BLaER1 (cell line): ENCODE measurements around the gene PRR15L.
"Not testable (repeated sequence)": the region's sequence is repeated elsewhere in the genome, so short reads cannot be mapped to it uniquely, and the experiment has no call there.

Experiments used
- H3K27ac ChIP-seq: shearing (Covaris generic); formaldehyde crosslinking; 2 replicates; pipeline ENCODE4 v1.8.1; 2022
- H3K27me3 ChIP-seq: shearing (Covaris generic); formaldehyde crosslinking; 2 replicates; pipeline ENCODE4 v1.8.1; 2022
- H3K36me3 ChIP-seq: shearing (Covaris generic); formaldehyde crosslinking; 2 replicates; pipeline ENCODE4 v1.8.1; 2022
- H3K4me1 ChIP-seq: shearing (Covaris generic); formaldehyde crosslinking; 2 replicates; pipeline ENCODE4 v1.8.1; 2022
- H3K4me2 ChIP-seq: shearing (Covaris generic); formaldehyde crosslinking; 2 replicates; pipeline ENCODE4 v1.8.1; 2022
- H3K4me3 ChIP-seq: shearing (Covaris generic); formaldehyde crosslinking; 2 replicates; pipeline ENCODE4 v1.8.1; 2022
- H3K9ac ChIP-seq: shearing (Covaris generic); formaldehyde crosslinking; 2 replicates; pipeline ENCODE4 v1.8.1; 2022
- H3K9me3 ChIP-seq: shearing (Covaris generic); formaldehyde crosslinking; 2 replicates; pipeline ENCODE4 v1.8.1; 2022
- H4K20me1 ChIP-seq: shearing (Covaris generic); formaldehyde crosslinking; 2 replicates; pipeline ENCODE4 v1.8.1; 2022
- Cebpa-rat ChIP-seq: shearing (Covaris generic); IDR thresholded peaks from 2 replicates; pipeline ENCODE4 v1.8.1; 2022

The PRR15L gene

DNA sequence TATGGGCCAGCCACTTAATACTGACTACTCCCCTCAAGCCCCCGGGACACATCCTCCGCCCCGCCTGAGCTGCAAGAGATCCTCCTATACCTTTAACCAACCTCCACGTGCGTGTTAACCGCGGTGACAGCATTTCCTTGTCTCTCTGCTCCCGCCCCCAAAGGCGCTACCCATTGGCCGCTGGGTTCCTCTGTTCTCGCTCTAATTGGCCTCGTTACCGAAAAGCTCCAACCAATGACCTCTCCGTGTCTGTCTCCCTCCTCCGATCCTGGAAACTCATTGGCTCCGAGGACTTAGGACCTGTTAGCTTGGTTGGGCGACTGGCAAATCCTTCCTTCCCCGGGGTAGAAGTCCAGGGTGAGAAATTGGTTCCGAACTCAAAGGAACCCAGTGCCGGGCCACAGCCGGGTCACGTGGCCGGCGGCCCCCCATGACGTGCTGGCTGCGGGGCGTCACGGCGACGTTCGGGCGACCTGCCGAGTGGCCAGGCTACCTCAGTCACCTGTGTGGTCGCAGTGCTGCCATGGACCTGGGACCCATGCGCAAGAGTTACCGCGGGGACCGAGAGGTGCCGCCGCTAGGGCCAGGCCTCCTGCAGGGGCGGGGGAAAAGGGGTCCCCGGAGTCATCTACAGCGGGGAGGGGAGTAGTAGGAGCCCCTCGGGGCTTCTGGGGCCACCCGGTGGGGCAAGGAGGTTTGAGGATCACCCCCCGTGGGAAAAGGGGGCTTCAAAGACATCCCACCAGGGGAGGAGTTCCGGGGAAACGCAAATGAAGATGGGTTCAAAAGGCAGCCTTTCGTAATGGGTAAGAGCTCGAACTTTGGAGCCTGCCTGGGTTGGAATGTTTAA, 16.2 kb downstream of the PRR15L start, which contains the start of gene PNPO:
Gene PNPO, plus strand, starts transcription at position 326 of the 850 bp plus-strand sequence. Its CDS starts 105 bp downstream, at position 431.
- Histone ChIP-seq H3K4me2 (peak within 1 kb of the TSS; percentile 94), H3K27ac (peak within 1 kb of the TSS; percentile 75), H3K4me1 (peaks cover 64% of the 10 kb centered on the region)

GRCh38 chr17:47937941-47938340, 19.7 kb downstream of the PRR15L start:
- Histone ChIP-seq H3K27me3 (no peaks in the 10 kb centered on the region), H4K20me1 (no peaks in the 10 kb centered on the region), H3K27ac (no peak overlapping the region), H3K36me3 (peaks cover 4% of the 10 kb centered on the region; the same call in 1 of the 2 replicates), H3K4me2 (no peak overlapping the region), H3K4me3 (no peak overlapping the region), H3K9ac (no peak overlapping the region), H3K9me3 (no peaks in the 10 kb centered on the region), H3K4me1 (peaks cover 56% of the 10 kb centered on the region)
- TF ChIP-seq Cebpa-rat = no peak

More for the DNA sequence above, 16.2 kb downstream of the PRR15L start, which contains the start of gene PNPO:
- H3K4me3 ChIP-seq = peak within 1 kb of the TSS; percentile 82
- TF ChIP-seq Cebpa-rat = no peak
- peaks cover 33% of the 10 kb centered on the region for H3K36me3 ChIP-seq
- H4K20me1 ChIP-seq = no peaks in the 10 kb centered on the region
- H3K9me3 ChIP-seq = no peaks in the 10 kb centered on the region
- H3K27me3 ChIP-seq = no peaks in the 10 kb centered on the region
- H3K9ac ChIP-seq = peak within 1 kb of the TSS; percentile 80

DNA sequence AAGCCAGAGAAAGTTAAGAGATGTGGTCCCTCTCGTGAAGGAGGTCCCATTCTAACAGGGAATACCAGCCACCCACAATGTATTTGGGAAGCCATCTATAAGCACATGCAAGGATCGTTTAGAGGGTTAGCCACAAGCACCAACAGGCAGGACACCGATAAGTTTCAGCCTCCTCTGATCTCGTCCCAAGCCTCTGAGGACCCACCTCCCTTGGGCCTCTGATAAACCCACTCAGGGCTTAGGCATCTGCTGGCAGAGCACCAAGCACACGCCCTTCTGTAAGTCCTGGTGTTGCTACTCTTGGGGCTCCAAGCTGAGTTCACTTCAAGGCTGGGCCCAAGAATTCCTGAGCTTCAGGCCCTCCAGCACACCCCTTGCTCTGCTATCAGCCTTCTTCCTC, 21.7 kb downstream of the PRR15L start:
- H3K4me3 ChIP-seq = no peak overlapping the region
- no peak overlapping the region for H3K9ac ChIP-seq
- H3K27ac ChIP-seq = no peak overlapping the region
- H3K36me3 ChIP-seq = peaks cover 12% of the 10 kb centered on the region
- H3K9me3 ChIP-seq = no peaks in the 10 kb centered on the region
- H3K27me3 ChIP-seq = no peaks in the 10 kb centered on the region
- no peaks in the 10 kb centered on the region for H4K20me1 ChIP-seq
- no peak for TF ChIP-seq Cebpa-rat
- H3K4me2 ChIP-seq = peak overlapping the region; percentile 52
- H3K4me1 ChIP-seq = peaks cover 47% of the 10 kb centered on the region

GRCh38 chr17:47935468-47935867, 22.2 kb downstream of the PRR15L start:
- not testable (repeated sequence) for H3K9me3 ChIP-seq, H4K20me1 ChIP-seq, H3K9ac ChIP-seq, H3K27ac ChIP-seq, H3K27me3 ChIP-seq, H3K4me3 ChIP-seq
- Histone ChIP-seq H3K4me2 (peak overlapping the region; percentile 52), H3K4me1 (peaks cover 42% of the 10 kb centered on the region), H3K36me3 (peaks cover 17% of the 10 kb centered on the region)

DNA sequence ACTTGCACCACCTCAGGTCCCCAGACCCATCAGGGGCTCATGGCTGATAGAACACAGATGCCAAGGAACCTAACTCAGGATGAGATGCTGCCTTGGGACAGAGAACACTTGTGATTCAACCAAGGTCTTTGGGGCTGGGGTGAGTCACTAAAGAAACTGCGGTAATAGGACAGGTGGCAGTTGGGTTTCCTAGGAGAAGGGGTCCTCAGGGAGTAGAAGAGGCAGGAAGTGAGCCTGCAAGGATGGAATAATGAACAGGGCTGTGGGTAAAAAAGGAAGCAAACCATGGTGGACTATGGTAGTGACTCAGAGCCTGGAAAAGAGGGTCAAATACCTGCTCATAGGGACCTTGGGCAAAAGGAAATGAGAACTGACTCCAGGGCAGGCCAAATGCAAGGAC, 22.8 kb downstream of the PRR15L start:
- Histone ChIP-seq H3K27ac (no peak overlapping the region; the same call in 1 of the 2 replicates), H3K4me3 (no peak overlapping the region), H3K36me3 (peaks cover 23% of the 10 kb centered on the region), H4K20me1 (no peaks in the 10 kb centered on the region), H3K9ac (no peak overlapping the region), H3K4me1 (peaks cover 39% of the 10 kb centered on the region), H3K9me3 (no peaks in the 10 kb centered on the region), H3K4me2 (peak overlapping the region; percentile 52), H3K27me3 (no peaks in the 10 kb centered on the region)
- no peak for TF ChIP-seq Cebpa-rat

- no peaks in the 10 kb centered on the region for H3K27me3 ChIP-seq
- H3K9ac ChIP-seq = no peak overlapping the region
- H3K36me3 ChIP-seq = peaks cover 53% of the 10 kb centered on the region
- no peak overlapping the region for H3K27ac ChIP-seq
- H3K9me3 ChIP-seq = no peaks in the 10 kb centered on the region
- no peak for TF ChIP-seq Cebpa-rat
- peaks cover 33% of the 10 kb centered on the region for H3K4me1 ChIP-seq
- H4K20me1 ChIP-seq = no peaks in the 10 kb centered on the region
- H3K4me2 ChIP-seq = 0 out of 2 replicates have a peak overlapping the region, but pooled peaks have one; percentile 0
- no peak overlapping the region for H3K4me3 ChIP-seq
Observed at GRCh38 chr17:47931848-47932247, 25.8 kb downstream of the PRR15L start.

DNA sequence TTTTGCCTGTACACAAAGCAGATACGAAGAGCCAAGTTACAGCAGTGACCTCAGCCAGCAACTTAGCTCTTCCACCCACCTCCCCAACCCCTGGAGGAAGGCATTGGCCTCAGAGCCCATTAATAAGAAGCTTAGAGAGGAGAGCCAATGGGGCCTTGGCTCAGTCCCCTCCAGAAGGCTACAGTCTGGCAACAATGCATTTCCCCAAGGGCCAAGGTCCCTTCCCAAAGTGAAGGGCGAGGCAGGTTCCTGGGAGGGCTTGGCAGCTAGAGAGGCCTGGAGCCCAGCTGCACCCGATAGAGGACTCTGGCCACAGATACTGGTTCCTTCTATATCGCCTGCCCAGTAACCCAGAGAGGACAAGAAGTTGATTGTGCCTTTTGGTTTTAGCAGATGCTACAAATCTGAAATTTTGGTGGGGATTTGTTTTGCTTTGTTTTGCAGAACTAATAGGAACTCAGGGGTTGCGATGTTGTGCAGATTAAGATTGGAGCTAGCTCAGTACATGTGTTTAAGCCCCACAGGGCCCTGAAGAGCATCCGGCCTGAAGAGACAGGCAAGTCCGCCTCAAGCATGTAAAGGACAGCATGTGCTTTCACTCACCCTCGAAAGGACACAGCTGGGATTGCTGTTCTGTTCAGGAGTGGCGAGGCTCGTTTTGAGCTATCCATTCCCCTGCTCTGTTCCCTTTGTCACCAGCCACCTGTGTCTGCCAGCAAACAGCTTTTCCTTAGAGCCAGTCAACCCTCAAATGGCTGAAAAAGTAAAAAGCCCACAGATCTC, 28.3 kb downstream of the PRR15L start:
- Histone ChIP-seq H3K27ac (no peak overlapping the region), H3K36me3 (peaks cover 77% of the 10 kb centered on the region), H3K4me2 (no peak overlapping the region), H3K4me3 (no peak overlapping the region), H3K9ac (no peak overlapping the region), H3K9me3 (no peaks in the 10 kb centered on the region), H3K27me3 (no peaks in the 10 kb centered on the region), H4K20me1 (no peaks in the 10 kb centered on the region), H3K4me1 (peaks cover 9% of the 10 kb centered on the region)
- TF ChIP-seq Cebpa-rat = no peak

DNA sequence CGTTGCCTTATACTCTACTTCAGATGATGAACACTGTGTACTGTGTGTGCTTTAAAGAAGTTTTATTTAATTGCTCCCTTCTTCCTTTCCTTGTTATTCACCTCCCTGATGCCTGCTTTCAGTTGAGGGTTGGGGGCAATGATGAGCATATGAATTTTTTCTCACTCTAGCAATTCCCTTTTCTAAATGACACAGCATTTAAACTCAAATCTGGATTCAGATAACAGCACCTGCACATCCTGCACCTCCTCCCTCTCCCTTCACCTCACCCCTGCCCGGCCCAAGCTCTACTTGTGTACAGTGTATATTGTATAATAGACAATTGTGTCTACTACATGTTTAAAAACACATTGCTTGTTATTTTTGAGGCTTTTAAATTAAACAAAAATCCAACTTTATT, 29.3 kb downstream of the PRR15L start:
- Histone ChIP-seq H3K4me2 (no peak overlapping the region), H3K27me3 (no peaks in the 10 kb centered on the region), H3K9me3 (no peaks in the 10 kb centered on the region), H3K4me3 (no peak overlapping the region), H4K20me1 (no peaks in the 10 kb centered on the region), H3K4me1 (peaks cover 6% of the 10 kb centered on the region; the same call in 1 of the 2 replicates), H3K36me3 (peaks cover 87% of the 10 kb centered on the region), H3K27ac (no peak overlapping the region), H3K9ac (no peak overlapping the region)
- no peak for TF ChIP-seq Cebpa-rat

GRCh38 chr17:47927821-47928400, 29.8 kb downstream of the PRR15L start:
- Histone ChIP-seq H3K27me3 (no peaks in the 10 kb centered on the region), H3K4me1 (peaks cover 6% of the 10 kb centered on the region; the same call in 1 of the 2 replicates), H3K4me2 (no peak overlapping the region), H3K27ac (no peak overlapping the region), H3K9ac (no peak overlapping the region), H3K36me3 (peaks cover 88% of the 10 kb centered on the region), H3K9me3 (no peaks in the 10 kb centered on the region), H3K4me3 (no peak overlapping the region), H4K20me1 (no peaks in the 10 kb centered on the region)
- no peak for TF ChIP-seq Cebpa-rat

DNA sequence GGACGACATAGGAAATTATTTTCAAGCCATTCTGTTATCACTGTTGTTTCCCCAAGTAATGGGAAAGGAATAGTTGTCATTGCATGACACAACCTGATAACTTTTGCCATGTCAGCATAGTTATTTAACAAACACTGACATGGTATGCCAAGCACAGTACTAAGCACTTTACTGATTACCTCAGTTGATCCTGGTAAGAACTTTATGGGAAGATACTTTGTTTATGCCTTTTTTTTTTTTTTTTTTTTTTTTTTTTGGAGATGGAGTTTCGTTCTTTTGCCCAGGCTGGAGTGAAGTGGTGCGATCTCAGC, 32.0 kb downstream of the PRR15L start:
- peaks cover 99% of the 10 kb centered on the region for H3K36me3 ChIP-seq
- no peaks in the 10 kb centered on the region for H3K4me1 ChIP-seq

More for the DNA sequence above, 32.0 kb downstream of the PRR15L start:
- H3K27me3 ChIP-seq = no peaks in the 10 kb centered on the region
- H3K27ac ChIP-seq = no peak overlapping the region
- H3K9me3 ChIP-seq = no peaks in the 10 kb centered on the region
- TF ChIP-seq Cebpa-rat = no peak
- 0 out of 2 replicates have a peak, but pooled peaks cover 7% of the 10 kb centered on the region for H4K20me1 ChIP-seq
- no peak overlapping the region for H3K4me2 ChIP-seq
- no peak overlapping the region for H3K9ac ChIP-seq
- no peak overlapping the region for H3K4me3 ChIP-seq
